IPS-20b (cell line): Measurements from ENCODE around the gene PRR9.
"Not testable (repeated sequence)": the region's sequence is repeated elsewhere in the genome, so short reads cannot be mapped to it uniquely, and the experiment has no call there.

Experiments used
- H3K27ac ChIP-seq: one replicate; pipeline ENCODE4 v1.5.1; 2013; ENCODE audit warnings: low read length
- H3K27me3 ChIP-seq: 2 replicates; pipeline ENCODE4 v1.6.1; 2013; ENCODE audit warnings: mild to moderate bottlenecking, low read length, inconsistent platforms; ENCODE audit not compliant: insufficient read depth
- H3K36me3 ChIP-seq: 2 replicates; pipeline ENCODE4 v1.6.1; 2013; ENCODE audit warnings: low read depth, mild to moderate bottlenecking, inconsistent platforms, low read length, moderate library complexity; ENCODE audit not compliant: insufficient read depth
- H3K4me1 ChIP-seq: 2 replicates; pipeline ENCODE4 v1.6.1; 2013; ENCODE audit warnings: mild to moderate bottlenecking, control low read depth, inconsistent platforms, low read length, moderate library complexity; ENCODE audit not compliant: insufficient read depth
- H3K4me3 ChIP-seq: 2 replicates; pipeline ENCODE4 v1.5.1; 2013; ENCODE audit warnings: mild to moderate bottlenecking, low read length, inconsistent platforms
- H3K9ac ChIP-seq: 2 replicates; pipeline ENCODE4 v1.6.1; 2013; ENCODE audit warnings: low read depth, mild to moderate bottlenecking, inconsistent platforms, low read length, moderate library complexity
- H3K9me3 ChIP-seq: 2 replicates; pipeline ENCODE4 v1.6.1; 2013; ENCODE audit warnings: mild to moderate bottlenecking, low read depth, low read length, inconsistent platforms; ENCODE audit not compliant: insufficient read depth

PRR9 gene

DNA sequence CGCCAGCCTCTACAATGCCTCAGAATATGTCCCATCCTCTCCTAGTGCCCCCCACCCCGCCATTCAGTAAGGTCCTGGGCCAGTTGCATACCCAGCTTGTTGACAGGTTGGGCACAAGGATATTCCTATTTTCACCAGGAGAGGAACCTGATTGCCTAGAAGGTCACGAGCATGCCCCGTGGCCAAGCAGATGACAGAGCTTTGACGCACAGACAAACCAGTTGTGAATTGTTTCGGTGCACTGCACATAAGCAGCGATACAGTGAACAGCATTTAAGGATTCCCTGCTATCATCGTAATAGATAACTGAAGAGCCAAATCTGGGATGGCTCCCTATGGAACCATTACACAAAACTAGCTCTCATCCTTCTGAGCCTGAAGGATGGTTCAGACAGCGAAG lies 10.8 kb upstream of the PRR9 start:
- H3K27me3 ChIP-seq: peaks cover 7% of the 10 kb centered on the region; the same call in 1 of the 2 replicates
- H3K4me1 ChIP-seq: peaks cover 2% of the 10 kb centered on the region; the same call in 1 of the 2 replicates
- no peaks in the 10 kb centered on the region for H3K9me3 ChIP-seq
- no peaks in the 10 kb centered on the region for H3K36me3 ChIP-seq
- no peak overlapping the region for H3K9ac ChIP-seq
- H3K27ac ChIP-seq: no peak overlapping the region
- H3K4me3 ChIP-seq: no peak overlapping the region

DNA sequence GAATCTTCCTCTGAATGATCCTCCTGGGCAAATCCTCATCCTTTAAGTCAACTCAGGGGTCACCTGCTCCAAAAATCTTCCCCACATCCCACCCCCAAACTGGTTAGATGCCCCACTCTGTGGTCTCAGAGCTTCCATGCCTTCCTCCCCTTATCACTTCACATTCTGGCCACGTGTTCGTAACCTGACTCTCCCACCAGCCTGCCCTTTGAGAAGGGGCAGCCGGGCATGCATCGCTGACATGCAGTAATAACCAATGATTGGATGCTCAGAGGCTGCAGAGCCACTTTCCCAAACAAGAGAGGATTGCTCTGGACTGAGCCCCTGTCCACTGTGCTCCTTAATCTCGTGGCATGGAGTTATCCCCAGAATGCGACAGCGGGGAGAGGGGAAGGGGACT lies 7.2 kb upstream of the PRR9 start:
- Histone ChIP-seq H3K4me1 (no peaks in the 10 kb centered on the region), H3K27ac (no peak overlapping the region), H3K9me3 (no peaks in the 10 kb centered on the region), H3K4me3 (no peak overlapping the region), H3K9ac (no peak overlapping the region), H3K36me3 (no peaks in the 10 kb centered on the region), H3K27me3 (peaks cover 7% of the 10 kb centered on the region; the same call in 1 of the 2 replicates)

GRCh38 chr1:153212201-153212600 lies 5.2 kb upstream of the PRR9 start:
- Histone ChIP-seq H3K9me3 (no peaks in the 10 kb centered on the region), H3K4me1 (no peaks in the 10 kb centered on the region), H3K36me3 (no peaks in the 10 kb centered on the region), H3K4me3 (no peak overlapping the region), H3K27me3 (peaks cover 7% of the 10 kb centered on the region; the same call in 1 of the 2 replicates), H3K27ac (no peak overlapping the region), H3K9ac (no peak overlapping the region)

DNA sequence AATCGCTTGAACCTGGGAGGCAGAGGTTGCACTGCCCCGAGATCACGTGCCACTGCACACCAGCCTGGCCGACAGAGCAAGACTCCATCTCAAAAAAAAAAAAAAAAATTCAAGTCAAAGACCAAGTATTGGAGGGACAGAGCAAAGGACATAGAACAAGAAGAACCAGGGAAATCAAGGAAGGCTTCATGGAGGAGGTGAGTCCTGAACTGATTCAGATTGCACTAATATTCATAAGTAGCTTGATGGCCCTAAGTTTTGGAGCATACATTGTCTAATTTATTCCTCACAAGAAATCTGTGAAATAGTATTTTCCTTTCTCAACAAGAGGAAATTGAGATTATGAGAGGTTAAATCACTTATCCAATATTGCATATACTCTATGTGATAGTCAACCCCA lies 3.9 kb upstream of the PRR9 start:
- Histone ChIP-seq H3K4me1 (no peaks in the 10 kb centered on the region), H3K4me3 (no peak overlapping the region), H3K27me3 (peaks cover 7% of the 10 kb centered on the region; the same call in 1 of the 2 replicates), H3K36me3 (no peaks in the 10 kb centered on the region), H3K27ac (no peak overlapping the region), H3K9ac (no peak overlapping the region), H3K9me3 (no peaks in the 10 kb centered on the region)

DNA sequence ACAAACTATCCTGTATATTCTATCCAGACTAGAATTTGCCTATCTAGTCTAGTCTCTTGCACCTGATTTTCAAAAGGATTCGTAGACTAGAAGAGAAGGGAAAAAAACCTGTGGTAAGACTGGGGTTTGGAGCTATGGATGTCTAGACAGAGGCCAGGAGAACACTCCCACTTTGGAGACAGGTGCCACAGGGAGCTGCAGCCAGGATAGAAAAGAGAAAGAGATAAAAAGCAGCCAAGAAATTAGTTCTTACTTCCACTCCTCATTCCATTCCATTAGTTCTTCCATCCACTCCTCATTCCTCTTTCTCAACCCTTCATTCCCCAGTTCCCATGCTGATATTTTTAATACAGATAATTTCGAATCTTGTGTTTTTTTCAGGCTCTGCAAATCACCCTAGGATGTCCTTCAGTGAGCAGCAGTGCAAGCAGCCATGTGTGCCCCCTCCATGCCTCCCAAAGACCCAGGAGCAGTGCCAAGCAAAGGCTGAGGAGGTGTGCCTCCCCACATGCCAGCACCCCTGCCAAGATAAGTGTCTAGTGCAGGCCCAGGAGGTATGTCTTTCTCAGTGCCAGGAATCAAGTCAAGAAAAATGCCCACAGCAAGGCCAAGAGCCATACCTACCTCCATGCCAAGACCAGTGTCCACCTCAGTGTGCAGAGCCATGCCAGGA lies 496 bp downstream of the PRR9 start:
- Histone ChIP-seq H3K4me3 (no peak overlapping the region), H3K27me3 (no peaks in the 10 kb centered on the region), H3K27ac (no peak overlapping the region), H3K9me3 (no peaks in the 10 kb centered on the region), H3K36me3 (no peaks in the 10 kb centered on the region), H3K9ac (no peak overlapping the region), H3K4me1 (no peaks in the 10 kb centered on the region)

GRCh38 chr1:153220606-153221303 lies 3.4 kb downstream of the PRR9 start:
- Histone ChIP-seq H3K36me3 (no peaks in the 10 kb centered on the region), H3K9me3 (no peaks in the 10 kb centered on the region), H3K4me3 (no peak overlapping the region), H3K27ac (no peak overlapping the region), H3K9ac (no peak overlapping the region), H3K27me3 (no peaks in the 10 kb centered on the region), H3K4me1 (no peaks in the 10 kb centered on the region)

- H3K36me3 ChIP-seq: not testable (repeated sequence)
These were observed 5.9 kb downstream of the PRR9 start for GRCh38 chr1:153223040-153223891.

GRCh38 chr1:153227810-153228209 lies 10.4 kb downstream of the PRR9 start:
- H3K9me3 ChIP-seq: no peaks in the 10 kb centered on the region
- no peaks in the 10 kb centered on the region for H3K36me3 ChIP-seq
- no peaks in the 10 kb centered on the region for H3K4me1 ChIP-seq
- no peak overlapping the region for H3K27ac ChIP-seq
- no peak overlapping the region for H3K4me3 ChIP-seq
- H3K27me3 ChIP-seq: no peaks in the 10 kb centered on the region; the same call in 1 of the 2 replicates
- no peak overlapping the region for H3K9ac ChIP-seq

More at GRCh38 chr1:153223040-153223891, 5.9 kb downstream of the PRR9 start:
- not testable (repeated sequence) for H3K4me1 ChIP-seq, H3K4me3 ChIP-seq, H3K27ac ChIP-seq, H3K9ac ChIP-seq, H3K27me3 ChIP-seq, H3K9me3 ChIP-seq

DNA sequence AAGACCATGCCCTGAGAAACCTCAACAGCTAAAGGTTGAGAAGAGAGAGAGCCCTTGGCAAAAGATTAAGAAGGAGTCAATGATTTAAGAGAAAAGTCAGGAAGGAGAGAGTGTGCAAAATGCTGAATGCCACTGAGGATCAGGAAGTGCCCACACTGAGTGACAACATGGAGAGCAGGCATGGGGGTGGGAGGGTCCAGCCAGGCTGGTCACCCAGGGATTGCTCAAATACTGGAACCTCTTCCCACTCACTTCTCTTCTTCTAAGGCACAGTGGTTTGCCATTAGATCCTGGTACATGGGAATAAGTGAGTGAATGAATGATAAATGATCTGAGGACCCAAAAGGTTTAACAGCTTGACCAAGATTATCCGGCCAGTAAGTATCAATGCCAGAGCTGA lies 11.1 kb downstream of the PRR9 start:
- H3K9ac ChIP-seq: no peak overlapping the region
- no peaks in the 10 kb centered on the region for H3K36me3 ChIP-seq
- no peak overlapping the region for H3K27ac ChIP-seq
- no peaks in the 10 kb centered on the region for H3K9me3 ChIP-seq
- no peak overlapping the region for H3K4me3 ChIP-seq
- H3K4me1 ChIP-seq: no peaks in the 10 kb centered on the region
- no peaks in the 10 kb centered on the region; the same call in 1 of the 2 replicates for H3K27me3 ChIP-seq

DNA sequence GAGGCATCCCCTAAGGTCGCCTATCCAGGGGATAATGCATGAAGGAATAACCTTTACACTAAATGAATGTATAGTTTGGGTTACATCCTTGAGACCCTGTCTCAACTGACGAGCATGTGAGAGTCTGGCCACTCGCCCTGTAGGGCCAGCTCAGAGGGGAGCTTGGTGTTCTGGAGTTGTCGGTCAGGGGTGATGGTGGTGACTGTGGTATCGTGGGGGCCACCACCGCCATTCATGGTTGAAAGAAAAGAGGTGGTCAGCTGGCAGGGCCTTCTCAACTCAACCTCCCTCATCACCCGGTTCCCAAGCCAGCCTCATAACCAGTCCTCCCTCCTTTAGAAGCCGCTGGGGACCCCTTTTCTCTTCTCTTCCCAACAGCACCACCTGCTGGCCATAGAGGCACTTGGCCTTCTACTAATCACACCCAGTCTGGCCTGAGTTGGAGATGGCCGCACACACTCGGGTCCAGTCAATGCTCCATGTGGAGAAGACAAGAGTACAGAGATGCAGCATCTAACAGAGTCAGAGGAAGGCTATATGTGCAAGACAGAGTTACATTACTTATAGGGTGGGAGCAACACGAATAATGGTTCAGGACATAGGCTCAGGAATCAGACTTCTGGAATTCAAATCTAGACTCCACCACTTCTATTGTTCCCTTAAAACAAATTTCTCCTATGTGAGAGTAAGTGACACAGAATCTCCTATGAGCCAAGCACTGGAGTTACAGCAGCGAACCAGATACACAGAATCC lies 11.9 kb downstream of the PRR9 start:
- not testable (repeated sequence) for H3K4me1 ChIP-seq, H3K36me3 ChIP-seq, H3K4me3 ChIP-seq, H3K9ac ChIP-seq, H3K9me3 ChIP-seq, H3K27ac ChIP-seq, H3K27me3 ChIP-seq

GRCh38 chr1:153231363-153231762 lies 14.0 kb downstream of the PRR9 start:
- no peaks in the 10 kb centered on the region; the same call in 1 of the 2 replicates for H3K27me3 ChIP-seq
- no peaks in the 10 kb centered on the region for H3K4me1 ChIP-seq
- no peak overlapping the region for H3K9ac ChIP-seq
- no peak overlapping the region for H3K27ac ChIP-seq
- no peak overlapping the region for H3K4me3 ChIP-seq
- H3K9me3 ChIP-seq: no peaks in the 10 kb centered on the region
- no peaks in the 10 kb centered on the region for H3K36me3 ChIP-seq
